Esophagus squamous epithelium (tissue), 4 donors: ENCODE measurements around the gene CTIF.

Source experiments
- CTCF ChIP-seq, 6 experiments: fragments of 450-650 bp in 4 of 6; fragments of 200-600 bp in 2 of 6; sonication (generic) in 2 of 6; IDR thresholded peaks; one replicate each; pipeline ENCODE4 v1.5.1; 2016 to 2019; ENCODE audit warnings: antibody characterized with exemption in 6 of 6, mild to moderate bottlenecking in 4 of 6, moderate library complexity in 4 of 6
- POLR2A ChIP-seq, 4 donors: fragments of 450-650 bp; IDR thresholded peaks; one replicate each; pipeline ENCODE4 v1.6.1; 2017; ENCODE audit warnings: antibody characterized with exemption in 4 of 4, mild to moderate bottlenecking in 4 of 4, moderate library complexity in 3 of 4

GRCh38 chr18:48910972-48911545, 372.2 kb downstream of the CTIF start:
- TF ChIP-seq CTCF (IDR thresholded peaks at IDR 0.05): no peak
- no peak for TF ChIP-seq POLR2A (IDR thresholded peaks at IDR 0.05)
